ENCODE measurements around the gene SBF2. TPM values are rescaled to one million over a fixed set of nuclear protein-coding genes. Genes with fewer than 3 reads are reported as not detected.

Gene SBF2
- total and polyA plus RNA-seq, 9 of the 15 experiments (the other 6 are each of a cell fraction or from before 2014, with no cell fraction given), result 0.80 to 9.5 (median 5.0) TPM

GRCh38 chr11:10308201-10308954, 14.4 kb upstream of the SBF2 start (continued):
- TF ChIP-seq HMGN3 (IDR thresholded peaks at IDR 0.05; ENCODE audit: borderline replicate concordance, extremely low read depth, insufficient read length, low read depth, low read length), result peak; percentile 21
- TF ChIP-seq, protein P1, sequence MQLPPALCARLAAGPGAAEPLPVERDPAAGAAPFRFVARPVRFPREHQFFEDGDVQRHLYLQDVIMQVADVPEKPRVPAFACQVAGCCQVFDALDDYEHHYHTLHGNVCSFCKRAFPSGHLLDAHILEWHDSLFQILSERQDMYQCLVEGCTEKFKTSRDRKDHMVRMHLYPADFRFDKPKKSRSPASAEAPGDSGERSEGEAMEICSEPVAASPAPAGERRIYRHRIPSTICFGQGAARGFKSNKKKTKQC (CRISPR knock-in tag; IDR thresholded peaks at IDR 0.05), result no peak
- peak in 1 of 2 experiments; percentile 14; a peak in 2 of 4 replicates for TF ChIP-seq MNT (conservative IDR thresholded peaks at IDR 0.05)
- TF ChIP-seq EP400 (IDR thresholded peaks at IDR 0.05), result 0 out of 2 replicates have a peak, but pooled peaks have one; percentile 5
- TF ChIP-seq, protein P2, sequence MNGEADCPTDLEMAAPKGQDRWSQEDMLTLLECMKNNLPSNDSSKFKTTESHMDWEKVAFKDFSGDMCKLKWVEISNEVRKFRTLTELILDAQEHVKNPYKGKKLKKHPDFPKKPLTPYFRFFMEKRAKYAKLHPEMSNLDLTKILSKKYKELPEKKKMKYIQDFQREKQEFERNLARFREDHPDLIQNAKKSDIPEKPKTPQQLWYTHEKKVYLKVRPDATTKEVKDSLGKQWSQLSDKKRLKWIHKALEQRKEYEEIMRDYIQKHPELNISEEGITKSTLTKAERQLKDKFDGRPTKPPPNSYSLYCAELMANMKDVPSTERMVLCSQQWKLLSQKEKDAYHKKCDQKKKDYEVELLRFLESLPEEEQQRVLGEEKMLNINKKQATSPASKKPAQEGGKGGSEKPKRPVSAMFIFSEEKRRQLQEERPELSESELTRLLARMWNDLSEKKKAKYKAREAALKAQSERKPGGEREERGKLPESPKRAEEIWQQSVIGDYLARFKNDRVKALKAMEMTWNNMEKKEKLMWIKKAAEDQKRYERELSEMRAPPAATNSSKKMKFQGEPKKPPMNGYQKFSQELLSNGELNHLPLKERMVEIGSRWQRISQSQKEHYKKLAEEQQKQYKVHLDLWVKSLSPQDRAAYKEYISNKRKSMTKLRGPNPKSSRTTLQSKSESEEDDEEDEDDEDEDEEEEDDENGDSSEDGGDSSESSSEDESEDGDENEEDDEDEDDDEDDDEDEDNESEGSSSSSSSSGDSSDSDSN (IDR thresholded peaks at IDR 0.05; ENCODE audit: borderline replicate concordance in 1 of 2, low read depth in 2 of 2, low read length in 2 of 2), result peak in 1 of 2 experiments; percentile 90; a peak in 2 of 4 replicates
- no peak for TF ChIP-seq GTF2A2 (tag; IDR thresholded peaks at IDR 0.05)
- no peak for TF ChIP-seq RCOR1 (IDR thresholded peaks at IDR 0.05; ENCODE audit: borderline replicate concordance in 1 of 2, low read depth in 2 of 2, low read length in 2 of 2)
- TF ChIP-seq MYNN (IDR thresholded peaks at IDR 0.05), result no peak
- no peak for TF ChIP-seq MYNN (CRISPR knock-in tag; IDR thresholded peaks at IDR 0.05)
- TF ChIP-seq MLLT1 (IDR thresholded peaks at IDR 0.05), result peak in 1 of 2 experiments; percentile 9; a peak in 1 of 4 replicates
- no peak for TF ChIP-seq XRCC4 (IDR thresholded peaks at IDR 0.05; ENCODE audit: extremely low read depth, insufficient read depth, insufficient read length)
- no peak for TF ChIP-seq MEF2A (IDR thresholded peaks at IDR 0.05; ENCODE audit: control insufficient read depth, low read depth, low read length)
- no peak for TF ChIP-seq HBP1 (CRISPR knock-in tag; IDR thresholded peaks at IDR 0.05)
- no peak for TF ChIP-seq RBFOX2 (IDR thresholded peaks at IDR 0.05; ENCODE audit: low read depth, low read length)
- TF ChIP-seq ELF4 (CRISPR knock-in tag; IDR thresholded peaks at IDR 0.05), result peak; percentile 35; the same call in 1 of the 2 replicates
- TF ChIP-seq SRSF3 (IDR thresholded peaks at IDR 0.05; ENCODE audit: insufficient read depth, low read length), result no peak
